Neutrophil (primary cell): Measurements from ENCODE around the gene SHISA5.

ENCODE experiments used
- H3K27ac ChIP-seq: fragments of 200-600 bp; sonication (generic); 2 replicates; pipeline ENCODE4 v1.5.1; 2016; ENCODE audit warnings: mild to moderate bottlenecking, moderate library complexity
- H3K27me3 ChIP-seq: fragments of 200-600 bp; sonication (generic); 2 replicates; pipeline ENCODE4 v1.6.0; 2016; ENCODE audit warnings: mild to moderate bottlenecking
- H3K36me3 ChIP-seq: fragments of 200-600 bp; sonication (generic); 2 replicates; pipeline ENCODE4 v1.5.1; 2017
- H3K4me1 ChIP-seq, 2 experiments: fragments of 200-600 bp in 1 of 2; sonication (generic) in 1 of 2; 1 replicate in 1 of 2; 2 replicates in 1 of 2; pipeline versions ENCODE4 v1.5.1 to v1.6.1; 2013 to 2016; ENCODE audit warnings: low read depth in 1 of 2, low read length in 1 of 2, mild to moderate bottlenecking in 1 of 2, moderate library complexity in 1 of 2; ENCODE audit not compliant: control insufficient read depth in 1 of 2, insufficient read depth in 1 of 2
- H3K4me3 ChIP-seq, 2 experiments: fragments of 200-600 bp in 1 of 2; sonication (generic) in 1 of 2; 1 replicate in 1 of 2; 2 replicates in 1 of 2; pipeline ENCODE4 v1.5.1; 2013 to 2016; ENCODE audit warnings: low read depth in 1 of 2, low read length in 1 of 2, mild to moderate bottlenecking in 1 of 2, moderate library complexity in 1 of 2
- H3K9me3 ChIP-seq: fragments of 200-600 bp; sonication (generic); 2 replicates; pipeline ENCODE4 v1.5.1; 2016
- CTCF ChIP-seq: fragments of 200-600 bp; sonication (generic); IDR thresholded peaks from 2 replicates; pipeline ENCODE4 v1.5.1; 2016; ENCODE audit warnings: antibody characterized with exemption

The SHISA5 gene

DNA sequence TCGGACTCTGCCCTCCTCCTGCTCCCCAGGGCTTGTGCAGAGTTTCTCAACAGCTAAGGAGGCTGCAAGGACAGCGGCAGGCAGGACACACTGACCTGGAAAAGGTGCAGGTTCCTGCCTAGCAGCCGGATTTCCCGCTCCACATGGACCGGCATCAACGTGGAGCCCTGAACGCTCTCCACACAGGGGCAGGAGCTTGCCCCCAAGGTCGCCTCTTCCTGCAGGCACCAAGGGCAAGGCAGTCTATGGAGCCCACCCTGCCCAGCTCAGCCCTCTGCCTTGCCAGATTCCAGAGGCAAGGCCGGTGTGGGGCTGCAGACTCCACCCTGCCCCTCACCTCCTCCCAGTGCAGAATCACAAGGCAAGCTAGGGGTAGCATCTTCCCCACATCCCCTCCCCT is 84.8 kb downstream of the SHISA5 start:
- no peak for TF ChIP-seq CTCF
- Histone ChIP-seq H3K9me3 (no peaks in the 10 kb centered on the region), H3K4me3 (no peak overlapping the region), H3K36me3 (no peaks in the 10 kb centered on the region), H3K4me1 (no peaks in the 10 kb centered on the region), H3K27ac (no peak overlapping the region), H3K27me3 (no peaks in the 10 kb centered on the region)

- no peaks in the 10 kb centered on the region for H3K4me1 ChIP-seq
- H3K27me3 ChIP-seq: no peaks in the 10 kb centered on the region
- TF ChIP-seq CTCF: no peak
- H3K27ac ChIP-seq: no peak overlapping the region
- no peak overlapping the region for H3K4me3 ChIP-seq
- no peaks in the 10 kb centered on the region for H3K36me3 ChIP-seq
- H3K9me3 ChIP-seq: no peaks in the 10 kb centered on the region
Measured at GRCh38 chr3:48418651-48419050, 85.3 kb downstream of the SHISA5 start.

DNA sequence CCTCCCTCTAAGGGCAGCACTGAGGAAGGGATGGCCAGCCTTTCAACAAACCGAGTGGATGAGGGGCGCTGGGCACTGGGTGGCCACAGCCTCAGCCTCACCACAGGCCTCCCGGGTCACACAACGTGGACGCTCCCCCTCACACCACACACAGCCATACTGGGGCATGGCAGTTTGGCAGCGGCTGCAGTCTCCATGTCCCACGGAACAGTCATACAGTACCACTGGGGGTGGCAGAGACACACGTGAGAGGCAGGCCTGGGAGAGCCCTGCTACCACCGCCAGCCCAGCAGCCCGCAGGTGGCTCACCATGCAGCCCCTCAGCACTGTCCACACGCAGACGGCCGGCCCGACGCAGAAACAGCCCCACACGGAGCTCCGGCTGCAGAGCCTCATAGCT is 85.8 kb downstream of the SHISA5 start:
- Histone ChIP-seq H3K27me3 (no peaks in the 10 kb centered on the region), H3K36me3 (no peaks in the 10 kb centered on the region), H3K4me1 (no peaks in the 10 kb centered on the region)

More for the DNA sequence above, 85.8 kb downstream of the SHISA5 start:
- H3K27ac ChIP-seq: no peak overlapping the region
- H3K4me3 ChIP-seq: no peak overlapping the region
- TF ChIP-seq CTCF: no peak
- no peaks in the 10 kb centered on the region for H3K9me3 ChIP-seq
